Panc1 (cell line): Measurements from ENCODE around the gene CLCF1. TPM values are rescaled to one million over a fixed set of nuclear protein-coding genes. Genes with fewer than 3 reads are reported as not detected.

Source experiments
- ATAC-seq: fragments of 200-7000 bp; cut with Tn5 transposase; 2 replicates; pipeline ENCODE4 v1.9.1; 2020; ENCODE audit warnings: mild to moderate bottlenecking, moderate library complexity
- BruUV-seq: library from RNA; stranded (reverse); fragments of 400-500 nt; replicated peaks from 2 replicates; lab custom pipeline; 2021; lab: Mats Ljungman, UMichigan
- CTCF ChIA-PET: fragments of 300-600 bp; sonication (Branson Sonifier 250); formaldehyde crosslinking; loops from one replicate; lab custom pipeline; 2022; ENCODE audit warnings: antibody characterized with exemption; lab: Charles Lee
- POLR2A ChIA-PET: fragments of 300-600 bp; sonication (Branson Sonifier 250); formaldehyde crosslinking; loops from one replicate; lab custom pipeline; 2022; ENCODE audit warnings: antibody characterized with exemption; lab: Charles Lee
- DNase-seq: peaks from one replicate; pipeline ENCODE4 v3.0.0-alpha.2; 2010; ENCODE audit warnings: low read depth, low spot score
- H3K27ac ChIP-seq: 2 replicates; pipeline ENCODE4 v1.5.1; 2011; ENCODE audit warnings: mild to moderate bottlenecking, low read length, inconsistent platforms
- H3K27me3 ChIP-seq: fragments of 200-500 bp; sonication (Bioruptor generic); 2 replicates; pipeline ENCODE4 v1.6.0; 2014; ENCODE audit warnings: low read length, inconsistent platforms; ENCODE audit not compliant: control insufficient read depth, insufficient read depth
- H3K36me3 ChIP-seq: fragments of 200-500 bp; sonication (Bioruptor generic); 2 replicates; pipeline ENCODE4 v1.5.1; 2014; ENCODE audit warnings: inconsistent platforms, mild to moderate bottlenecking, low read length, moderate library complexity; ENCODE audit not compliant: control insufficient read depth, insufficient read depth
- H3K4me1 ChIP-seq: 2 replicates; pipeline ENCODE4 v1.5.1; 2011; ENCODE audit warnings: inconsistent platforms, mild to moderate bottlenecking, low read length, moderate library complexity; ENCODE audit not compliant: control insufficient read depth, insufficient read depth
- H3K4me3 ChIP-seq, 2 experiments: 2 replicates each; pipeline ENCODE4 v1.5.1; 2011 to 2012; ENCODE audit warnings: low read depth in 2 of 2, low read length in 2 of 2, mild to moderate bottlenecking in 2 of 2, inconsistent platforms in 1 of 2, moderate library complexity in 1 of 2
- H3K9me3 ChIP-seq: fragments of 200-500 bp; sonication (Bioruptor generic); 2 replicates; pipeline ENCODE4 v1.5.1; 2014; ENCODE audit warnings: low read depth, mild to moderate bottlenecking, inconsistent platforms, low read length, moderate library complexity; ENCODE audit not compliant: control insufficient read depth, insufficient read depth
- POLR2AphosphoS5 ChIP-seq: IDR thresholded peaks from 2 replicates; pipeline ENCODE4 v1.6.1; 2012; ENCODE audit warnings: mild to moderate bottlenecking, low read depth, low read length, moderate library complexity
- SIN3A ChIP-seq: IDR thresholded peaks from 2 replicates; pipeline ENCODE4 v1.6.1; 2012; ENCODE audit warnings: low read depth, mild to moderate bottlenecking, low read length, moderate library complexity, borderline replicate concordance; ENCODE audit not compliant: insufficient read depth
- TCF7L2 ChIP-seq: IDR thresholded peaks from 2 replicates; pipeline ENCODE4 v1.6.1; 2011; ENCODE audit warnings: mild to moderate bottlenecking, low read depth, low read length, inconsistent platforms
- in situ Hi-C: cut with HindIII; loops from 2 replicates; pipeline ENCODE4 v1.10.0; 2016; ENCODE audit warnings: low sequenced_read_pairs, low pct_unique_long_range_greater_than_20kb
- intact Hi-C: fragments of 100-400 bp; cut with micrococcal nuclease; formaldehyde crosslinking; loops from one replicate; pipeline ENCODE4 v1.10.0; 2022; ENCODE audit not compliant: unreplicated experiment
- total RNA-seq: library from RNA; stranded (reverse); gene quantifications from one replicate; pipeline ENCODE4 v1.2.1, GENCODE V29; 2021; ENCODE audit not compliant: unreplicated experiment
- TF ChIP-seq, protein P1 (sequence below), 2 experiments: IDR thresholded peaks; 2 replicates each; pipeline ENCODE4 v1.6.1; 2011 to 2012; ENCODE audit warnings: low read depth in 2 of 2, control low read depth in 1 of 2, low read length in 1 of 2, mild to moderate bottlenecking in 1 of 2, moderate library complexity in 1 of 2; ENCODE audit not compliant: insufficient read depth in 1 of 2
- TF ChIP-seq, protein P2 (sequence below): fragments of 450-650 bp; IDR thresholded peaks from 2 replicates; pipeline ENCODE4 v1.5.1; 2017; ENCODE audit warnings: mild to moderate bottlenecking

Gene CLCF1
- total RNA-seq, 1 experiment from 2014 or later, result 9.3 TPM

DNA sequence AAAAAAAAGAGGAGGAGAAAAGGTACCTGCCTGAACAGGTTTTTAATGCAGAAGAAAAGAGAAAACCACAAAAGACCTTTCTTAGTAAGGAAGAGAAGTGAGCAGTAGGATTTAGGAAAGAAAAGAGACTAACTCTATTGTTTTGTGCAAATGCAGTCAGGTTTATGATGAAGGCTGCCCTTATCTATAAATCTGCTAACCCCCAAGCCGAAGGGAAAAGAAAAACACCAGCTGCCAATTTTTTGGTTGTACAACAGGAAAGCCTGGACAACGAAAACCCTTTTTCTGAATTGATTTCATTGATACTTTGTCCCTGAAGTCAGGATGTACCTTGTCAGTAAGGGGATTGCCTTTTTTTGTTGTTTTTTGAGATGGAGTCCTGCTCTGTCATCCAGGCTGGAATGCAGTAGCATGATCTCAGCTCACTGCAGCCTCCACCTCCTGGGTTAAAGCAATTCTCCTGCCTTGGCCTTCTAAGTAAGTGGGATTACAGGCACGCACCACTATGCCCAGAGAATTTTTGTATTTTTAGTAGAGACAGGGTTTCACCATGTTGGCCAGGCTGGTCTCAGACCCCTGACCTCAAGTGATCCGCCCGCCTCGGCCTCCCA is 41.2 kb downstream of the CLCF1 start:
- Histone ChIP-seq H3K27ac (no peak overlapping the region), H3K4me1 (no peaks in the 10 kb centered on the region), H3K36me3 (no peaks in the 10 kb centered on the region), H3K9me3 (no peaks in the 10 kb centered on the region), H3K4me3 (no peak overlapping the region), H3K27me3 (no peaks in the 10 kb centered on the region)
- CTCF ChIA-PET, result no interaction called here
- POLR2A ChIA-PET, result no interaction called here
- no peak for DNase-seq
- TF ChIP-seq TCF7L2 (no peak), SIN3A (no peak), POLR2AphosphoS5 (no peak)
- TF ChIP-seq, protein P1, sequence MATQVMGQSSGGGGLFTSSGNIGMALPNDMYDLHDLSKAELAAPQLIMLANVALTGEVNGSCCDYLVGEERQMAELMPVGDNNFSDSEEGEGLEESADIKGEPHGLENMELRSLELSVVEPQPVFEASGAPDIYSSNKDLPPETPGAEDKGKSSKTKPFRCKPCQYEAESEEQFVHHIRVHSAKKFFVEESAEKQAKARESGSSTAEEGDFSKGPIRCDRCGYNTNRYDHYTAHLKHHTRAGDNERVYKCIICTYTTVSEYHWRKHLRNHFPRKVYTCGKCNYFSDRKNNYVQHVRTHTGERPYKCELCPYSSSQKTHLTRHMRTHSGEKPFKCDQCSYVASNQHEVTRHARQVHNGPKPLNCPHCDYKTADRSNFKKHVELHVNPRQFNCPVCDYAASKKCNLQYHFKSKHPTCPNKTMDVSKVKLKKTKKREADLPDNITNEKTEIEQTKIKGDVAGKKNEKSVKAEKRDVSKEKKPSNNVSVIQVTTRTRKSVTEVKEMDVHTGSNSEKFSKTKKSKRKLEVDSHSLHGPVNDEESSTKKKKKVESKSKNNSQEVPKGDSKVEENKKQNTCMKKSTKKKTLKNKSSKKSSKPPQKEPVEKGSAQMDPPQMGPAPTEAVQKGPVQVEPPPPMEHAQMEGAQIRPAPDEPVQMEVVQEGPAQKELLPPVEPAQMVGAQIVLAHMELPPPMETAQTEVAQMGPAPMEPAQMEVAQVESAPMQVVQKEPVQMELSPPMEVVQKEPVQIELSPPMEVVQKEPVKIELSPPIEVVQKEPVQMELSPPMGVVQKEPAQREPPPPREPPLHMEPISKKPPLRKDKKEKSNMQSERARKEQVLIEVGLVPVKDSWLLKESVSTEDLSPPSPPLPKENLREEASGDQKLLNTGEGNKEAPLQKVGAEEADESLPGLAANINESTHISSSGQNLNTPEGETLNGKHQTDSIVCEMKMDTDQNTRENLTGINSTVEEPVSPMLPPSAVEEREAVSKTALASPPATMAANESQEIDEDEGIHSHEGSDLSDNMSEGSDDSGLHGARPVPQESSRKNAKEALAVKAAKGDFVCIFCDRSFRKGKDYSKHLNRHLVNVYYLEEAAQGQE (IDR thresholded peaks at IDR 0.05; ENCODE audit: insufficient read depth in 1 of 2, low read depth in 2 of 2, low read length in 1 of 2), result no peak
- TF ChIP-seq, protein P2, sequence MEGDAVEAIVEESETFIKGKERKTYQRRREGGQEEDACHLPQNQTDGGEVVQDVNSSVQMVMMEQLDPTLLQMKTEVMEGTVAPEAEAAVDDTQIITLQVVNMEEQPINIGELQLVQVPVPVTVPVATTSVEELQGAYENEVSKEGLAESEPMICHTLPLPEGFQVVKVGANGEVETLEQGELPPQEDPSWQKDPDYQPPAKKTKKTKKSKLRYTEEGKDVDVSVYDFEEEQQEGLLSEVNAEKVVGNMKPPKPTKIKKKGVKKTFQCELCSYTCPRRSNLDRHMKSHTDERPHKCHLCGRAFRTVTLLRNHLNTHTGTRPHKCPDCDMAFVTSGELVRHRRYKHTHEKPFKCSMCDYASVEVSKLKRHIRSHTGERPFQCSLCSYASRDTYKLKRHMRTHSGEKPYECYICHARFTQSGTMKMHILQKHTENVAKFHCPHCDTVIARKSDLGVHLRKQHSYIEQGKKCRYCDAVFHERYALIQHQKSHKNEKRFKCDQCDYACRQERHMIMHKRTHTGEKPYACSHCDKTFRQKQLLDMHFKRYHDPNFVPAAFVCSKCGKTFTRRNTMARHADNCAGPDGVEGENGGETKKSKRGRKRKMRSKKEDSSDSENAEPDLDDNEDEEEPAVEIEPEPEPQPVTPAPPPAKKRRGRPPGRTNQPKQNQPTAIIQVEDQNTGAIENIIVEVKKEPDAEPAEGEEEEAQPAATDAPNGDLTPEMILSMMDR, result no peak
- no peak for ATAC-seq
- intact Hi-C loops, result no loop called here
- BruUV-seq, result no TSS peak
- in situ Hi-C loops, result no loop called here

GRCh38 chr11:67323526-67323925 is 49.9 kb downstream of the CLCF1 start:
- BruUV-seq, result no TSS peak
- Histone ChIP-seq H3K27ac (no peak overlapping the region), H3K4me1 (peaks cover 4% of the 10 kb centered on the region; the same call in 1 of the 2 replicates), H3K4me3 (no peak overlapping the region), H3K27me3 (no peaks in the 10 kb centered on the region), H3K9me3 (no peaks in the 10 kb centered on the region), H3K36me3 (no peaks in the 10 kb centered on the region)
- ChIA-PET POLR2A (no interaction called here), CTCF (interaction anchor here (1.6 kb wide), 1 partner anchor 58 kb away, joined by 4 read pairs; no protein-coding TSS in a partner anchor)
- in situ Hi-C loops, result no loop called here
- TF ChIP-seq, protein P1 (IDR thresholded peaks at IDR 0.05; ENCODE audit: insufficient read depth in 1 of 2, low read depth in 2 of 2, low read length in 1 of 2), result no peak
- TF ChIP-seq SIN3A (no peak), TCF7L2 (no peak), POLR2AphosphoS5 (no peak)
- TF ChIP-seq, protein P2, result no peak
- intact Hi-C loops, result no loop called here
- ATAC-seq (no peak), DNase-seq (no peak)
